ENCODE data around the gene GPX1. TPM values are rescaled to one million over a fixed set of nuclear protein-coding genes. Genes with fewer than 3 reads are reported as not detected.
"Not testable (repeated sequence)": the region's sequence is repeated elsewhere in the genome, so short reads cannot be mapped to it uniquely, and the experiment has no call there.

GPX1 gene
- total RNA-seq: 10 to 100 TPM; 73.6 to 83.7 TPM
- polyA plus RNA-seq: 100 to 1,000 TPM; 149 to 249 (median 224) TPM
- 3.9 to 9.8 (median 6.4) reads per million in 6 experiments for total RNA-seq

DNA sequence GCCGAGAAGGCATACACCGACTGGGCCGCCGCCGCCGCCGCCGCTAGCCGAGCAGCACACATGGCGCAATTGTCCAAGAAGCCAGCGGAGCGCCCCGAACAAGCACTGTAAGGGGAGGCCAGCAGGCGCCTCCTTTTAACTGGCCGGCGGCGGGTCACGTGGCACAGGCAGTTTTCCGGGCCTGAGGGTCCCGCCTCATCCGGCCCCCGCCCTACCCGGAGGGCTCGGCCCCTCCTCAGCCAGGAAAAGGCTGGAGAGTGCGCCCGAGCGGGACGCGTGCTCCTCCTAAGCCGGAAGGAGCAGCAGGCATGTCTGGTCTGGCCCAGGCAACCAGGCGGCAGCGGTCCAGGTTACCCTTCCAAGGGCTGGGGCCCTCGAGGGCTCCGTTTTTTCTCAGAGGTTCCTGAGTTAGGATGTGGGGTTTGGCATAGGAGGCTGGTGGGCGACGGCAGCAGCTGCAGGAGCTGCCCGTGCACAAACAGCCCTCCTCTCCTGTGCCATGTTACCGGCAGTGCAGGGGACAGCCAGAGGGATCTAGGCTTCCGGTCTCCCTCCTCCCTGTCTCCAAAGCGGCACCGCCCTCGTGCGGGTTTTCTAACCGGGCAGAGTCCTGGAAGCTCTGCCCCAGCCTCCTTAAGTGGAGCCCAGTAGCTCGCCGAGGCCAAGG is at the start of gene GPX1:
TSS of gene GPX1 (minus strand) at position 137 of the 667 bp plus-strand sequence. CDS start at position 62, 75 bp downstream.
- peak; percentile 49 to 88 (median 69) for DNase-seq
- Mint-ChIP-seq H3K36me3 (peaks cover 0 to 54% (median 22%) of the 10 kb centered on the region in 3 donors), H3K9me3 (no peaks in the 10 kb centered on the region), H3K4me3 (peak within 1 kb of the TSS; percentile 87 to 98 (median 95)), H3K27me3 (no peaks in the 10 kb centered on the region), H3K27ac (peak within 1 kb of the TSS; percentile 90 to 99 (median 96)), H3K4me1 (peaks cover 16 to 48% (median 36%) of the 10 kb centered on the region in 4 donors)
- POLR2A ChIA-PET: interaction anchor here (0.8 to 4.9 kb wide), 13 partner anchors 10 to 264 kb away, joined by 3 to 69 read pairs (median 5); partner anchors contain the start of genes DAG1, NICN1, QRICH1 and RHOA
- ATAC-seq: peak; percentile 65 to 77

DNA sequence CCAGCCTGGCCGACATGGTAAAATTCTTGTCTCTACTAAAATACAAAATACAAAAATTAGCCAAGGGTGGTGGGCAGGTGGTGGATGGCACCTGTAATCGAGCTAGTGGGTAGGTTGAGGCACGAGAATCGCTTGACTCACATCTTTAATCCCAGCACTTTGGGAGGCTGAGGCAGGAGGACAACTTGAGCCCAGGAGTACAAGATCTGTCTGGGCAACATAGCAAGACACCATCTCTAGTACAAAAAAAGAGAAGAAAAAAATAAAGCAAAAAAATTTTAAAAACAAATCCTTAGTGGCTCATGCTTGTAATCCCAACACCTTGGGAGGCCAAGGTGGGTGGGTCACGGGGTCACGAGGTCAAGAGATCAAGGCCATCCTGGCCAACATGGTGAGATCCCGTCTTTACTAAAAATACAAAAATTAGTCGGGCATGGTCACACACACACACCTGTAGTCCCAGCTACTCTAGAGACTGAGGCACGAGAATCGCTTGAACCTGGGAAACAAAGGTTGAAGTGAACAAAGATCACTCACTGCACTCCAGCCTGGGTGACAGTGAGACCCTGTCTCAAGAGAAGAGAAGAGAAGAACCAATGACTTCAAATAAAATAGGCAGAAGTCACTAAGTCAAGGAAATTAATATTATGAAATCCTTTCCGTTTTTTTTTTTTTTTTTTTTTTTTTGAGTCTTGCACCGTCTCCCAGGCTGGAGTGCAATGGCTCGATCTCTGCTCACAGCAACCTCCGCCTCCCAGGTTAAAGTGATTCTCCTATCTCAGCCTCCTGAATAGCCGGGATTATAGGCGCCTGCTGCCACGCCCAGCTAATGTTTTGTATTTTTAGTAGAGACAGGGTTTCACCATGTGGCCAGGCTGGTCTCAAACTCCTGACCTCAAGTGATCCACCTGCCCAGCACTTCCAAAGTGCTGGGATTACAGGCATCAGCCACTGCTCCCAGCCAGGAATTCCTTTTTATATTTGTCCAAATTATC is 48.7 kb upstream of the GPX1 start:
- POLR2A ChIA-PET: interaction anchor here (0.7 kb wide), 1 partner anchor 934 kb away, joined by 6 read pairs; no protein-coding TSS in a partner anchor
- no peaks in the 10 kb centered on the region for H3K9me3 Mint-ChIP-seq
- H3K4me1 Mint-ChIP-seq: peaks cover 20 to 69% (median 57%) of the 10 kb centered on the region in 4 donors
- H3K27ac Mint-ChIP-seq: peak overlapping the region; percentile 16 to 94 (median 88)
- no peaks in the 10 kb centered on the region for H3K27me3 Mint-ChIP-seq
- peak overlapping the region in 9 of 10 donors; percentile 24 to 80 (median 64) for H3K4me3 Mint-ChIP-seq
- peaks cover 0 to 31% (median 8%) of the 10 kb centered on the region in 3 donors for H3K36me3 Mint-ChIP-seq
- DNase-seq (no peak), ATAC-seq (no peak)

GRCh38 chr3:49405570-49405969 is 47.4 kb upstream of the GPX1 start:
- DNase-seq, H3K9me3 Mint-ChIP-seq, H3K27me3 Mint-ChIP-seq, POLR2A ChIA-PET, ATAC-seq: not testable (repeated sequence)
- Mint-ChIP-seq H3K4me1 (peaks cover 22 to 79% (median 57%) of the 10 kb centered on the region in 4 donors), H3K4me3 (peak overlapping the region in 4 of 10 donors; percentile 14 to 52 (median 40)), H3K27ac (peak overlapping the region in 9 of 10 donors; percentile 2 to 91 (median 70)), H3K36me3 (peaks cover 0 to 42% (median 8%) of the 10 kb centered on the region in 3 donors)

DNA sequence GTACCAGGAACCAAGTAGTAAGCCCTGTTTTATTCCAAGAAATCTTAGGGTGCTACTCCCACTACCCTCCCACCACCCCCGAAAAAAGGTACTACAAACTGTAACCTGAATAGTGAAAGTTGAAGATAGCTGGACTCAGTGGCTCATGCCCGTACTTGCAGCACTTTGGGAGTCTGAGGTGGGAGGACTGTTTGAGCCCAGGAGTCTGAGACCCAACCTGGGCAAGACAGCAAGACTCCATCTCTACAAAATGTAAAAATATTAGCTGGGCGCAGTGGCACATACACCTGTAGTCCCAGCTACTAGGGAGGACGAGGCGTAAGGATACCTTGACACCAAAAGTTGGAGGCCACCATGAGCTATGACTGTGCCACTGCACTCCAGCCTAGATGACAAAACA is 45.7 kb upstream of the GPX1 start:
- no peak for DNase-seq
- Mint-ChIP-seq H3K36me3 (peaks cover 0 to 53% (median 10%) of the 10 kb centered on the region in 3 donors), H3K27ac (peak overlapping the region in 1 of 10 donors; percentile 13), H3K9me3 (no peaks in the 10 kb centered on the region), H3K27me3 (no peaks in the 10 kb centered on the region), H3K4me3 (peak overlapping the region in 2 of 10 donors; percentile 2 to 45), H3K4me1 (peaks cover 21 to 78% (median 56%) of the 10 kb centered on the region in 4 donors)
- ATAC-seq: no peak
- POLR2A ChIA-PET: interaction anchor here (0.6 kb wide), 1 partner anchor 192 kb away, joined by 3 read pairs; no protein-coding TSS in a partner anchor

- Mint-ChIP-seq H3K36me3 (peaks cover 0 to 57% (median 10%) of the 10 kb centered on the region in 3 donors), H3K9me3 (no peaks in the 10 kb centered on the region), H3K27me3 (no peaks in the 10 kb centered on the region), H3K4me1 (peaks cover 20 to 77% (median 56%) of the 10 kb centered on the region in 4 donors), H3K4me3 (no peak overlapping the region), H3K27ac (peak overlapping the region in 6 of 10 donors; percentile 12 to 85 (median 60))
- POLR2A ChIA-PET: interaction anchor here (0.6 kb wide), 2 partner anchors 36 to 623 kb away, joined by 3 read pairs; no protein-coding TSS in a partner anchor
- DNase-seq: no peak
- no peak for ATAC-seq
Observed at GRCh38 chr3:49401766-49402165, 43.6 kb upstream of the GPX1 start.

DNA sequence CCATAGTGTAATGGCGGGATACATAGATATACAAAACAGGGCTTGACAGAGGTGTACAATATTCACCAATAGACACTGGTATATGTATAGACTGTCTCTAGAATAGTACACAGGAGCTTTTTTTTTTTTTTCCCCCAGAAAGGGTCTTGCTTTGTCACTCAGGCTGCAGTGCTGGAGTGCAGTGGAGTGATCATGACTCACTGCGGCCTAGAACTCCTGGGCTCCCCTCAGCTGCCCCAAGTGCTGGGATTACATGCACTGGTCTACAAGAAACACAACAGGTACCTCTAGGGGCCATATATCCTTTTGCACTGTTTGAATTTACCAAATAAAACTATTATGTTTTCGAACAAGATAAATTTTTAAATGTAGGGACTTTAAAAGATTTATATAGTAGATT is 41.3 kb upstream of the GPX1 start:
- peak overlapping the region in 3 of 10 donors; percentile 22 to 37 (median 24) for H3K4me3 Mint-ChIP-seq
- peaks cover 26 to 81% (median 59%) of the 10 kb centered on the region in 4 donors for H3K4me1 Mint-ChIP-seq
- H3K9me3 Mint-ChIP-seq: no peaks in the 10 kb centered on the region
- POLR2A ChIA-PET: interaction anchor here (1.0 to 1.1 kb wide), 2 partner anchors 10 to 12 kb away, joined by 4 to 8 read pairs; no protein-coding TSS in a partner anchor
- DNase-seq (no peak), ATAC-seq (peak in 1 of 2 donors; percentile 39)
- peaks cover 0 to 72% (median 12%) of the 10 kb centered on the region in 3 donors for H3K36me3 Mint-ChIP-seq
- peak overlapping the region in 9 of 10 donors; percentile 4 to 60 (median 38) for H3K27ac Mint-ChIP-seq
- no peaks in the 10 kb centered on the region for H3K27me3 Mint-ChIP-seq

DNA sequence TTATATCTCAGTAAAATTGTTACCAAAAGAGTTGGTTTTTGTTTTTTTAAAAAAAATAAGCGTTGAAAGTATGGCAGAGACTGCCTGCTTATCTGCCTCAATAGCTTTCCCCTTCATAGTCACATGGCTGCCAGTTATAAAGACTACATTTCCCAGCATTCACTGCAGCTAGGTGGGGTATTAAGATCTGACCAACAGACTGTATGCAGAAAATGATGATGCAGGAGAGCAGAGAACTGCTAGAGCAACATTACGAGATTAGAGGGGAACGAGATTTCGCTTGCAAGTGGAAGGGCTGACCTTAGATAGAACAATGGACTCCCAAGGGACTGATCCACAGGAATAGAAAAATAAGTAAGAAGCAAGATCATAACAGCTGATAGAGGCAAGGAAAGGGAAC is 39.3 kb upstream of the GPX1 start:
- Mint-ChIP-seq H3K4me1 (peaks cover 31 to 84% (median 72%) of the 10 kb centered on the region in 4 donors), H3K27ac (peak overlapping the region in 8 of 10 donors; percentile 3 to 89 (median 44)), H3K27me3 (no peaks in the 10 kb centered on the region), H3K9me3 (no peaks in the 10 kb centered on the region), H3K4me3 (peak overlapping the region in 5 of 10 donors; percentile 2 to 37 (median 8)), H3K36me3 (peaks cover 0 to 67% (median 5%) of the 10 kb centered on the region in 3 donors)
- ATAC-seq (peak in 1 of 2 donors; percentile 49), DNase-seq (no peak)
- POLR2A ChIA-PET: no interaction called here

- Mint-ChIP-seq H3K36me3 (peaks cover 0 to 53% (median 2%) of the 10 kb centered on the region in 3 donors), H3K4me1 (peaks cover 26 to 77% (median 68%) of the 10 kb centered on the region in 4 donors), H3K27ac (peak overlapping the region in 1 of 10 donors; percentile 27)
- not testable (repeated sequence) for ATAC-seq, DNase-seq, H3K4me3 Mint-ChIP-seq, H3K9me3 Mint-ChIP-seq, H3K27me3 Mint-ChIP-seq
- POLR2A ChIA-PET: interaction anchor here (0.6 to 1.2 kb wide), 3 partner anchors 12 to 30 kb away, joined by 3 read pairs; no protein-coding TSS in a partner anchor
Observed at GRCh38 chr3:49391310-49391709, 33.2 kb upstream of the GPX1 start.

- Mint-ChIP-seq H3K27me3 (no peaks in the 10 kb centered on the region), H3K36me3 (peaks cover 0 to 35% (median 0%) of the 10 kb centered on the region in 3 donors), H3K4me1 (peaks cover 19 to 78% (median 65%) of the 10 kb centered on the region in 4 donors), H3K4me3 (no peak overlapping the region), H3K9me3 (no peaks in the 10 kb centered on the region), H3K27ac (peak overlapping the region in 3 of 10 donors; percentile 7 to 52 (median 40))
- ATAC-seq (no peak), DNase-seq (no peak)
- POLR2A ChIA-PET: interaction anchor here (0.9 kb wide), 2 partner anchors 48 to 49 kb away, joined by 3 to 4 read pairs; partner anchors contain the start of gene USP4
Observed at GRCh38 chr3:49389297-49389696, 31.1 kb upstream of the GPX1 start.

- Mint-ChIP-seq H3K4me1 (peaks cover 22 to 84% (median 68%) of the 10 kb centered on the region in 4 donors), H3K4me3 (peak overlapping the region in 4 of 10 donors; percentile 1 to 28 (median 14)), H3K9me3 (no peaks in the 10 kb centered on the region), H3K27me3 (no peaks in the 10 kb centered on the region), H3K27ac (peak overlapping the region in 8 of 10 donors; percentile 3 to 86 (median 40)), H3K36me3 (peaks cover 0 to 31% (median 0%) of the 10 kb centered on the region in 3 donors)
- POLR2A ChIA-PET: interaction anchor here (0.9 kb wide), 1 partner anchor 47 kb away, joined by 4 read pairs; no protein-coding TSS in a partner anchor
- DNase-seq (no peak), ATAC-seq (no peak)
Observed at GRCh38 chr3:49388289-49388820, 30.2 kb upstream of the GPX1 start.

- Mint-ChIP-seq H3K9me3 (no peaks in the 10 kb centered on the region), H3K36me3 (peaks cover 0 to 30% (median 0%) of the 10 kb centered on the region in 3 donors), H3K4me3 (peak overlapping the region in 5 of 10 donors; percentile 27 to 50 (median 31)), H3K27me3 (no peaks in the 10 kb centered on the region), H3K4me1 (peaks cover 20 to 83% (median 66%) of the 10 kb centered on the region in 4 donors), H3K27ac (peak overlapping the region in 8 of 10 donors; percentile 1 to 86 (median 58))
- DNase-seq: no peak
- no peak for ATAC-seq
- POLR2A ChIA-PET: no interaction called here
Observed at GRCh38 chr3:49387721-49388120, 29.6 kb upstream of the GPX1 start.
